GM12878 (cell line): ENCODE measurements around the gene TNFSF12. TPM values are rescaled to one million over a fixed set of nuclear protein-coding genes. Genes with fewer than 3 reads are reported as not detected.

Experiments used
- ATAC-seq: fragments of 200-7000 bp; cut with Tn5 transposase; 3 replicates; pipeline ENCODE4 v1.9.1; 2020; ENCODE audit warnings: mild to moderate bottlenecking, moderate library complexity
- BruUV-seq: library from RNA; stranded (reverse); fragments of 400-500 nt; replicated peaks from 2 replicates; lab custom pipeline; 2021; lab: Mats Ljungman, UMichigan
- CTCF ChIA-PET: fragments of 300-600 bp; sonication (Branson Sonifier 250); formaldehyde crosslinking; extraction: SDS; loops from one replicate; lab custom pipeline; 2021; ENCODE audit warnings: inconsistent platforms; lab: Yijun Ruan, JAX
- POLR2A ChIA-PET: fragments of 350-600 bp; formaldehyde crosslinking; extraction: SDS; loops from one replicate; lab custom pipeline; 2021; ENCODE audit warnings: inconsistent platforms; lab: Charles Lee
- RAD21 ChIA-PET: fragments of 300-600 bp; sonication (Branson Sonifier 250); formaldehyde crosslinking; loops from one replicate; lab custom pipeline; 2023; ENCODE audit warnings: antibody characterized with exemption; ENCODE audit not compliant: unreplicated experiment; lab: Charles Lee
- SMC1A ChIA-PET: fragments of 300-600 bp; sonication (Branson Sonifier 250); formaldehyde crosslinking; loops from one replicate; lab custom pipeline; 2023; ENCODE audit not compliant: unreplicated experiment, uncharacterized antibody; lab: Charles Lee
- DNase-seq: peaks from one replicate; pipeline ENCODE4 v3.0.0-alpha.2; 2011; ENCODE audit warnings: low read depth, low spot score
- FAIRE-seq: peaks from 3 replicates; lab custom pipeline; 2011; peaks lifted over from hg19 to GRCh38; lab: Jason Lieb, UNC
- H2AFZ ChIP-seq: 2 replicates; pipeline ENCODE4 v1.6.0; 2011; ENCODE audit warnings: low read depth, low read length, control low read depth; ENCODE audit not compliant: control insufficient read depth
- H3K27ac ChIP-seq: 2 replicates; pipeline ENCODE4 v1.5.1; 2011; ENCODE audit warnings: control low read depth; ENCODE audit not compliant: control insufficient read depth, insufficient read depth
- H3K27me3 ChIP-seq, 2 experiments: replicated peaks in 1 of 2; 2 replicates each; pipeline versions ENCODE4 v1.6.0 to v1.6.1; 2011; ENCODE audit warnings: low read length in 1 of 2; ENCODE audit not compliant: control insufficient read depth in 2 of 2, insufficient read depth in 2 of 2
- H3K36me3 ChIP-seq, 2 experiments: 2 replicates each; pipeline ENCODE4 v1.5.1; 2011; ENCODE audit warnings: low read length in 1 of 2; ENCODE audit not compliant: control insufficient read depth in 2 of 2, insufficient read depth in 2 of 2
- H3K4me1 ChIP-seq: 2 replicates; pipeline ENCODE4 v1.6.1; 2011; ENCODE audit warnings: mild to moderate bottlenecking, low read length, moderate library complexity, mixed read lengths; ENCODE audit not compliant: control insufficient read depth, insufficient read depth
- H3K4me2 ChIP-seq: 2 replicates; pipeline ENCODE4 v1.6.0; 2011; ENCODE audit warnings: control low read depth; ENCODE audit not compliant: control insufficient read depth, insufficient read depth
- H3K4me3 ChIP-seq: fragments of 200-600 bp; sonication (generic); 2 replicates; pipeline ENCODE4 v1.5.1; 2016
- H3K79me2 ChIP-seq: 2 replicates; pipeline ENCODE4 v1.6.0; 2011; ENCODE audit warnings: low read length; ENCODE audit not compliant: control insufficient read depth, insufficient read depth
- H3K9ac ChIP-seq: 2 replicates; pipeline ENCODE4 v1.8.0; 2011; ENCODE audit warnings: low read length, control low read depth, mixed read lengths; ENCODE audit not compliant: control insufficient read depth, insufficient read depth
- H3K9me3 ChIP-seq: replicated peaks from 3 replicates; pipeline ENCODE4 v1.5.1; 2011; ENCODE audit warnings: mild to moderate bottlenecking, low read length; ENCODE audit not compliant: control insufficient read depth, insufficient read depth
- H4K20me1 ChIP-seq: 2 replicates; pipeline ENCODE4 v1.6.0; 2011; ENCODE audit not compliant: control insufficient read depth, insufficient read depth
- ASH2L ChIP-seq: fragments of 300-600, 200-600 bp; sonication (generic); IDR thresholded peaks from 2 replicates; pipeline ENCODE4 v1.6.1; 2017; ENCODE audit warnings: low read depth, mild to moderate bottlenecking, borderline replicate concordance
- ATF3 ChIP-seq: IDR thresholded peaks from 2 replicates; pipeline ENCODE4 v1.6.1; 2011; ENCODE audit warnings: low read depth, mild to moderate bottlenecking, low read length, moderate library complexity, borderline replicate concordance; ENCODE audit errors: extremely low read depth
- BHLHE40 ChIP-seq, 2 experiments: fragments of 450-650 bp in 1 of 2; IDR thresholded peaks; 2 replicates each; pipeline ENCODE4 v1.6.1; 2011 to 2017; ENCODE audit warnings: low read depth in 2 of 2, borderline replicate concordance in 1 of 2, improper control_type of control experiment in 1 of 2, low read length in 1 of 2, mild to moderate bottlenecking in 1 of 2
- ESRRA ChIP-seq: IDR thresholded peaks from 2 replicates; pipeline ENCODE4 v1.6.1; 2012; ENCODE audit warnings: mild to moderate bottlenecking, low read length, improper control_type of control experiment
- FOS ChIP-seq: IDR thresholded peaks from 3 replicates; pipeline ENCODE4 v1.6.1; 2011; ENCODE audit warnings: borderline replicate concordance; ENCODE audit not compliant: insufficient read length; ENCODE audit errors: extremely low read depth
- IKZF2 ChIP-seq, 2 experiments: fragments of 450-650 bp; IDR thresholded peaks; 2 replicates each; pipeline ENCODE4 v1.6.1; 2017; ENCODE audit warnings: mild to moderate bottlenecking in 2 of 2, moderate library complexity in 2 of 2
- KDM1A ChIP-seq: fragments of 200-600 bp; sonication (generic); IDR thresholded peaks from 2 replicates; pipeline ENCODE4 v1.6.1; 2016; ENCODE audit warnings: borderline replicate concordance
- MTA2 ChIP-seq: fragments of 450-650 bp; IDR thresholded peaks from 2 replicates; pipeline ENCODE4 v1.6.1; 2016; ENCODE audit warnings: low read depth, mild to moderate bottlenecking, moderate library complexity
- MYC ChIP-seq: IDR thresholded peaks from 2 replicates; pipeline ENCODE4 v1.6.1; 2011; ENCODE audit warnings: mild to moderate bottlenecking, low read length, moderate library complexity, inconsistent platforms; ENCODE audit not compliant: insufficient read depth, insufficient replicate concordance, insufficient read length, severe bottlenecking
- NBN ChIP-seq: fragments of 450-650 bp; IDR thresholded peaks from 2 replicates; pipeline ENCODE4 v1.6.1; 2016
- RAD21 ChIP-seq: IDR thresholded peaks from 2 replicates; pipeline ENCODE4 v1.6.1; 2011; ENCODE audit warnings: mild to moderate bottlenecking, low read depth, low read length, moderate library complexity; ENCODE audit not compliant: insufficient read depth
- SMAD5 ChIP-seq: IDR thresholded peaks from 2 replicates; pipeline ENCODE4 v1.6.1; 2016; ENCODE audit warnings: antibody characterized with exemption, low read depth
- SREBF1 ChIP-seq: IDR thresholded peaks from 2 replicates; pipeline ENCODE4 v1.6.1; 2012; ENCODE audit warnings: mild to moderate bottlenecking, low read length
- TCF12 ChIP-seq: IDR thresholded peaks from 2 replicates; pipeline ENCODE4 v1.6.1; 2011; ENCODE audit warnings: low read depth, mild to moderate bottlenecking, low read length
- YY1 ChIP-seq: IDR thresholded peaks from 2 replicates; pipeline ENCODE4 v1.6.1; 2011; ENCODE audit warnings: low read depth, mild to moderate bottlenecking, low read length
- ZNF384 ChIP-seq: IDR thresholded peaks from 2 replicates; pipeline ENCODE4 v1.6.1; 2012; ENCODE audit warnings: low read depth, mild to moderate bottlenecking, low read length, improper control_type of control experiment, borderline replicate concordance
- WGBS: methylation state at CpG from one replicate; pipeline ENCODE4 v1.1.6; 2016; ENCODE audit warnings: low lambda C conversion rate; ENCODE audit not compliant: insufficient replicate concordance, insufficient coverage; ENCODE audit errors: missing lambda C conversion rate; 5-methylcytosine and 5-hydroxymethylcytosine counted together
- in situ Hi-C: fragments of 300-500 bp; cut with MboI; formaldehyde crosslinking; loops from 9 replicates; pipeline ENCODE4 v1.14.3; 2018; ENCODE audit warnings: mixed read lengths
- intact Hi-C: fragments of 100-400 bp; cut with micrococcal nuclease; formaldehyde crosslinking; loops from one replicate; pipeline ENCODE4 v1.14.2; 2022; ENCODE audit not compliant: unreplicated experiment
- polyA plus RNA-seq, 11 experiments: library from polyadenylated mRNA; depleted of rRNA in 4 of 11; unstranded in 6 of 11; stranded (reverse) in 5 of 11; fragments of >200 nt; fragmentation: Nextera tagmentation in 4 of 11; fragmentation: Illumina TruSeq in 1 of 11; extraction: Ambion mirVana in 4 of 11; extraction: Trizol in 1 of 11; gene quantifications; 1 replicate in 1 of 11; 2 replicates in 10 of 11; pipeline versions ENCODE4 v1.2.1 to v1.2.3, GENCODE V29; 2011 to 2016; ENCODE audit warnings: inconsistent platforms in 2 of 11, missing spikeins in 2 of 11, low read depth in 1 of 11
- total RNA-seq, 4 experiments: library from RNA; depleted of rRNA in 3 of 4; stranded (reverse); fragments of >200 nt in 3 of 4; fragmentation: Illumina TruSeq in 1 of 4; extraction: Trizol in 1 of 4; gene quantifications; 2 replicates each; pipeline versions ENCODE4 v1.2.1 to v1.2.3, GENCODE V29; 2013 to 2021
- TF ChIP-seq, protein P1 (sequence below): fragments of 450-650 bp; IDR thresholded peaks from 2 replicates; pipeline ENCODE4 v1.6.1; 2017; ENCODE audit warnings: mild to moderate bottlenecking, low read depth, inconsistent platforms; ENCODE audit not compliant: poor library complexity, severe bottlenecking
- TF ChIP-seq, protein P2 (sequence below): fragments of 450-650 bp; conservative IDR thresholded peaks from 2 replicates; pipeline ENCODE4 v1.6.1; 2017; ENCODE audit warnings: mild to moderate bottlenecking, moderate library complexity
- TF ChIP-seq, protein P3 (sequence below): fragments of 450-650 bp; IDR thresholded peaks from 2 replicates; pipeline ENCODE4 v1.6.1; 2017; ENCODE audit warnings: borderline replicate concordance

The TNFSF12 gene
- total and polyA plus RNA-seq, 10 of the 15 experiments (the other 5 are each of a cell fraction or from before 2014, with no cell fraction given) = 0.32 to 7.0 (median 2.6) TPM

GRCh38 chr17:7572338-7572587 lies 23.4 kb downstream of the TNFSF12 start:
- Histone ChIP-seq H3K9ac (peak overlapping the region; percentile 92), H4K20me1 (peaks cover 25% of the 10 kb centered on the region), H3K4me3 (peak overlapping the region; percentile 70), H3K79me2 (peaks cover 52% of the 10 kb centered on the region), H3K36me3 (peaks cover 30 to 44% of the 10 kb centered on the region in 2 experiments), H3K9me3 (no peaks in the 10 kb centered on the region), H3K27ac (peak overlapping the region; percentile 98), H3K4me1 (peaks cover 16% of the 10 kb centered on the region), H3K27me3 (no peaks in the 10 kb centered on the region), H3K4me2 (peak overlapping the region; percentile 96), H2AFZ (peak overlapping the region; percentile 72)
- intact Hi-C loops (loop anchor here (1.0 to 5.0 kb wide), 3 partner anchors 11 to 115 kb away; partner anchors contain the start of genes POLR2A, SENP3, TP53 and WRAP53), in situ Hi-C loops (loop anchor here (25.0 kb wide), 1 partner anchor 535 kb away; the partner anchor contains the start of genes SLC16A11 and SLC16A13)
- ChIA-PET SMC1A (interaction anchor here (1.0 to 2.1 kb wide), 2 partner anchors 12 kb away, joined by 8 to 9 read pairs; partner anchors contain the start of gene MPDU1), RAD21 (interaction anchor here (0.6 to 2.8 kb wide), 4 partner anchors 12 to 236 kb away, joined by 3 to 8 read pairs (median 4); partner anchors contain the start of genes ACAP1, TMEM102, TP53 and WRAP53), POLR2A (interaction anchor here (1.1 to 5.1 kb wide), 4 partner anchors 12 to 236 kb away, joined by 3 to 39 read pairs (median 4); partner anchors contain the start of genes ACAP1, MPDU1 and WRAP53), CTCF (interaction anchor here (0.6 to 1.3 kb wide), 3 partner anchors 57 to 116 kb away, joined by 3 to 5 read pairs (median 4); partner anchors contain the start of genes TP53 and WRAP53)
- under 1% methylated on average over 11 of the region's 11 CpGs for WGBS
- DNase-seq (no peak), FAIRE-seq (peak; percentile 84), ATAC-seq (peak; percentile 91)
- BruUV-seq = no TSS peak
- no peak for TF ChIP-seq ESRRA
- TF ChIP-seq, protein P1, sequence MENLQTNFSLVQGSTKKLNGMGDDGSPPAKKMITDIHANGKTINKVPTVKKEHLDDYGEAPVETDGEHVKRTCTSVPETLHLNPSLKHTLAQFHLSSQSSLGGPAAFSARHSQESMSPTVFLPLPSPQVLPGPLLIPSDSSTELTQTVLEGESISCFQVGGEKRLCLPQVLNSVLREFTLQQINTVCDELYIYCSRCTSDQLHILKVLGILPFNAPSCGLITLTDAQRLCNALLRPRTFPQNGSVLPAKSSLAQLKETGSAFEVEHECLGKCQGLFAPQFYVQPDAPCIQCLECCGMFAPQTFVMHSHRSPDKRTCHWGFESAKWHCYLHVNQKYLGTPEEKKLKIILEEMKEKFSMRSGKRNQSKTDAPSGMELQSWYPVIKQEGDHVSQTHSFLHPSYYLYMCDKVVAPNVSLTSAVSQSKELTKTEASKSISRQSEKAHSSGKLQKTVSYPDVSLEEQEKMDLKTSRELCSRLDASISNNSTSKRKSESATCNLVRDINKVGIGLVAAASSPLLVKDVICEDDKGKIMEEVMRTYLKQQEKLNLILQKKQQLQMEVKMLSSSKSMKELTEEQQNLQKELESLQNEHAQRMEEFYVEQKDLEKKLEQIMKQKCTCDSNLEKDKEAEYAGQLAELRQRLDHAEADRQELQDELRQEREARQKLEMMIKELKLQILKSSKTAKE = no peak
- TF ChIP-seq, protein P2, sequence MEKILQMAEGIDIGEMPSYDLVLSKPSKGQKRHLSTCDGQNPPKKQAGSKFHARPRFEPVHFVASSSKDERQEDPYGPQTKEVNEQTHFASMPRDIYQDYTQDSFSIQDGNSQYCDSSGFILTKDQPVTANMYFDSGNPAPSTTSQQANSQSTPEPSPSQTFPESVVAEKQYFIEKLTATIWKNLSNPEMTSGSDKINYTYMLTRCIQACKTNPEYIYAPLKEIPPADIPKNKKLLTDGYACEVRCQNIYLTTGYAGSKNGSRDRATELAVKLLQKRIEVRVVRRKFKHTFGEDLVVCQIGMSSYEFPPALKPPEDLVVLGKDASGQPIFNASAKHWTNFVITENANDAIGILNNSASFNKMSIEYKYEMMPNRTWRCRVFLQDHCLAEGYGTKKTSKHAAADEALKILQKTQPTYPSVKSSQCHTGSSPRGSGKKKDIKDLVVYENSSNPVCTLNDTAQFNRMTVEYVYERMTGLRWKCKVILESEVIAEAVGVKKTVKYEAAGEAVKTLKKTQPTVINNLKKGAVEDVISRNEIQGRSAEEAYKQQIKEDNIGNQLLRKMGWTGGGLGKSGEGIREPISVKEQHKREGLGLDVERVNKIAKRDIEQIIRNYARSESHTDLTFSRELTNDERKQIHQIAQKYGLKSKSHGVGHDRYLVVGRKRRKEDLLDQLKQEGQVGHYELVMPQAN = no peak; the same call in 1 of the 2 replicates
- TF ChIP-seq IKZF2 (IDR thresholded peaks at IDR 0.05) = no peak
- no peak for TF ChIP-seq TCF12
- TF ChIP-seq MTA2 = no peak
- peak; percentile 69; the same call in 1 of the 2 replicates for TF ChIP-seq ATF3
- no peak for TF ChIP-seq RAD21
- TF ChIP-seq NBN = 0 out of 2 replicates have a peak, but pooled peaks have one; percentile 42
- TF ChIP-seq ASH2L = no peak
- TF ChIP-seq YY1 = peak; percentile 97
- TF ChIP-seq KDM1A = no peak
- TF ChIP-seq BHLHE40 (IDR thresholded peaks at IDR 0.05; ENCODE audit: borderline replicate concordance in 1 of 2, low read depth in 2 of 2, low read length in 1 of 2) = peak; percentile 100
- TF ChIP-seq, protein P3, sequence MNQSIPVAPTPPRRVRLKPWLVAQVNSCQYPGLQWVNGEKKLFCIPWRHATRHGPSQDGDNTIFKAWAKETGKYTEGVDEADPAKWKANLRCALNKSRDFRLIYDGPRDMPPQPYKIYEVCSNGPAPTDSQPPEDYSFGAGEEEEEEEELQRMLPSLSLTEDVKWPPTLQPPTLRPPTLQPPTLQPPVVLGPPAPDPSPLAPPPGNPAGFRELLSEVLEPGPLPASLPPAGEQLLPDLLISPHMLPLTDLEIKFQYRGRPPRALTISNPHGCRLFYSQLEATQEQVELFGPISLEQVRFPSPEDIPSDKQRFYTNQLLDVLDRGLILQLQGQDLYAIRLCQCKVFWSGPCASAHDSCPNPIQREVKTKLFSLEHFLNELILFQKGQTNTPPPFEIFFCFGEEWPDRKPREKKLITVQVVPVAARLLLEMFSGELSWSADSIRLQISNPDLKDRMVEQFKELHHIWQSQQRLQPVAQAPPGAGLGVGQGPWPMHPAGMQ = no peak
- TF ChIP-seq SREBF1 = peak; percentile 55; the same call in 1 of the 2 replicates
- no peak for TF ChIP-seq FOS
- no peak for TF ChIP-seq SMAD5
- no peak for TF ChIP-seq ZNF384
- peak; percentile 95 for TF ChIP-seq MYC
